ENCODE measurements around the gene CMSS1. TPM values are rescaled to one million over a fixed set of nuclear protein-coding genes. Genes with fewer than 3 reads are reported as not detected.
A peak's percentile ranks its signal among the peaks of the same experiment; 100 is the strongest.

CMSS1 gene
- total RNA-seq, 2 donors from 2014 or later, result 88.5 to 101 TPM

DNA sequence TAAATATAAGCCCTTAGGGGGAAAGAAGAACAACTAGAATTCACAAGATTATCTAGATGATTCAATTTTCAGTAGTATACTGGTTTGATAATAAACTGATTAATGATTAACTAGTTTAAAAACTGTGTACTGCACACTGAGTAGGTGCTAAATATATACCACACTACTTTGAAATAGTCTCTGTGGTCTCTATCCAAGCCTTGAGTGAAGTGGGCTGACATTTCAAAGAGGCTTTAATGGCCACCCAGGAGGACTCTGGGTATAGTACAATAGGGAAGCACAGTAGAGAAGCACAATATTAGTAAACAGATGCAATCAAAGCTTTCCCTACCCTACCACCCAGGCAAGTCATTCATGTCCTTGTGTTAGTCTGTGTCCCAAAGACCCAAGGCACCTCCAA is 249.9 kb downstream of the CMSS1 start:
- H3K4me1 Mint-ChIP-seq (ENCODE audit: low read depth), result peaks cover 27% of the 10 kb centered on the region
- DNase-seq (no peak), ATAC-seq (replicated peaks in 1 of 2) (no peak)
- H3K27me3 Mint-ChIP-seq (ENCODE audit: low read depth), result no peaks in the 10 kb centered on the region
- H3K9me3 Mint-ChIP-seq, result no peaks in the 10 kb centered on the region
- H3K27ac Mint-ChIP-seq, result no peak overlapping the region
- no peak overlapping the region for H3K4me3 Mint-ChIP-seq
- no peaks in the 10 kb centered on the region for H3K36me3 Mint-ChIP-seq (ENCODE audit: insufficient read depth in 2 of 2)

DNA sequence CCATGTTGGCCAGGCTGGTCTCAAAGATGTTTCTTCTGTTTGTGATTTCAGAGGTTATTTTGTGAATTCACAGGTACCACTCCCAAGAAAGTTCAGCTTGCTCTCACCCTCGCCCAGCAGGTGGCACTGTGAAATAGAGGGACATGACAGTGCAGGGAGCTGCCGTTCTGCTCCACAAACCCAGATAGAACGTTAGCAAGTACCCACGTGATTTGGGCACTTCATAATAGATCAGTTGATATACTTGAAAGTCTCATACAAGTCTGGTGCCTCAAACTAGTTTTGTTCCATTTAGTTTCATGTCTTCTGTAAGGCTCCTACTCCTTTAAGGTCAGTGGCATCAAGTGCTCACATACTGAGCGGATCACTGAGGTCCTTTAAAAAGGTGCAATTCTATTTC is 251.2 kb downstream of the CMSS1 start:
- peak; percentile 92 for ATAC-seq (replicated peaks in 1 of 2)
- no peak overlapping the region for H3K4me3 Mint-ChIP-seq

DNA sequence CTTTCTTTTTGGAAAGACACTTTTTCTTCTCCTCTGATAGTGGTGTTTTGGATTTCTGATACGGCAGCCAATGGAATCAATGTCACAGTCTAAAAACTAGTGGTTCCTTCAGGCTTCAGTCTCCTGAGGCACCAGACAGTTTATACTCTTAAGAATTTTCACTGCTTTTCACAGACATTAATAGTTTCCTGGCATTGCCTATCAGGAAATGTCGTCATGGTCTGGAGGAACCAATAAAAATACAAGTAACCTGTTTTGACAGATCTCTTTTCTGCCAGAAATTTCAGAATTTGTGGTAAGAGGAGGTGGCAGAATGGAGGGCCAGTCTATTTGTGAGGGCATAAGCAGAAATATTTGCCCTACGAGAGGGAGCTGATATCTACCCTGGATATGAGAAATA is 251.8 kb downstream of the CMSS1 start:
- Mint-ChIP-seq H3K27me3 (ENCODE audit: low read depth) (no peaks in the 10 kb centered on the region), H3K9me3 (no peaks in the 10 kb centered on the region), H3K27ac (no peak overlapping the region), H3K4me1 (ENCODE audit: low read depth) (peaks cover 45% of the 10 kb centered on the region), H3K36me3 (ENCODE audit: insufficient read depth in 2 of 2) (no peaks in the 10 kb centered on the region), H3K4me3 (no peak overlapping the region)
- ATAC-seq (replicated peaks in 1 of 2), result no peak
- DNase-seq, result no peak

More for the DNA sequence above, 251.2 kb downstream of the CMSS1 start:
- no peaks in the 10 kb centered on the region for H3K27me3 Mint-ChIP-seq (ENCODE audit: low read depth)
- peaks cover 39% of the 10 kb centered on the region for H3K4me1 Mint-ChIP-seq (ENCODE audit: low read depth)
- no peak overlapping the region for H3K27ac Mint-ChIP-seq
- peak; percentile 82 for DNase-seq
- no peaks in the 10 kb centered on the region for H3K36me3 Mint-ChIP-seq (ENCODE audit: insufficient read depth in 2 of 2)
- no peaks in the 10 kb centered on the region for H3K9me3 Mint-ChIP-seq

DNA sequence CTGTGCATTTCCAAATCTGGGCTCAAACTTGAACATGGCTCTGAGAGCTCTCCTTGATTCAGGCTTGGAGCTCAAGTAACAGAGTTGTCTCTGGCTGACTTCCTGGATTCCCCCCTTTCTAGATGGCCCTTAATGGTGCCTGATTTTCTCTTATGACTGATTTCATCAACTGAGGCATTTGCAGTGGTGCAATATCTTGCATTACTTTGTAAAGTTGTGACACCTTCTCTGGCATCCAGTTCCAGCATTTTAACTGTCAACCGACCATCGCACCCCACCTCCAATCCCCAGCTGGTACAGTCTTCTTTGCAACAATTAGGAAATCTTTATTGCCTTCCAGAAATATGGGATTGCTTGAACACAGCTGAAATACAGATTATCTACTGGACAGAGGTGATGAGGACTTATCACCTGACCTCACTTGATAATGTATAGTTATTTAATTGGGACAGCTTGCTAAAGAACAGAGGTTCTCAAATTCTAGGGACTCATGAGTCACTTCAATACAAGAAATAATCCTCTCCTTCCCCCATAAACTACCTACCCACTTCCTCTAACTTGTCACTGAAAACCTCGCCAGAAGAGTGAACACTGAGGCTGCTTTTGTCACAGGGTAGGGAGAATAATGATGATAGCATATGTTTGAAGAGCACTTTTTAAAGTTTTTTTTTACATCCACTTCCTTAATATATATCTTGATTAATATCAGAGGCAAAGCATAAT is 254.8 kb downstream of the CMSS1 start:
- Mint-ChIP-seq H3K27me3 (ENCODE audit: low read depth) (no peaks in the 10 kb centered on the region), H3K4me1 (ENCODE audit: low read depth) (peaks cover 61% of the 10 kb centered on the region), H3K4me3 (peak overlapping the region; percentile 48 to 56), H3K36me3 (ENCODE audit: insufficient read depth in 2 of 2) (no peaks in the 10 kb centered on the region), H3K27ac (peak overlapping the region; percentile 62), H3K9me3 (no peaks in the 10 kb centered on the region)
- DNase-seq (no peak), ATAC-seq (replicated peaks in 1 of 2) (peak; percentile 65 to 74)

DNA sequence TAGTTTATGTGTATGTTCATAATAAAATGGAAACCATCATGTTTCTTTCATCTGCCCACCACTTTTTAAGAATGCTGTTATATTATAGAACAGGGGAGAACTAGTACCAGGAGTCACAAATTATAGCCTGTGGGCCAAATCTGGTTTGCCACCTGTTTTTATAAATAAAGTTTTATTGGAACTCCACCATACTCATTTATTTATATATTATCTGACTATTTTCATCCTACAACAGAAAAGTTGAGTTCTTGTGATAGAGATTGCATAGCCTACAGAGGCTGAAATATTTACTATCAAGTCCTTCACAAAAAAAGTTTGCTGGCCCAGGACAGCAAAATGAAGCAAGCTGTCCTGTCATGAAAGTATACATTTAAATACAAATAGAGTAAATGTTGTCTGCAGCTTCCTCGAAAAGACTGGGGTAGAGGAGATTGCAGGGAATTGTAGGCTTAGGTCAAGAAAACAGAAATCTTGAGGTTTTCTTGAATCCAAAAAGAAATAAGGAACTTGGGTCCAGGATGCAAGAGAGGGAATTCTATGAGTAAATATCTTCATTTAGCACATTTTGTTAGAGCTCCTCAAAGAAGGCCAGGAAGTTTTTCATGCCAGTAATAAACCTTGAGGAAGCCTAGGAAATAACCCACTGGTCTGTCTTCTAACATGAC is 255.5 kb downstream of the CMSS1 start:
- Mint-ChIP-seq H3K27me3 (ENCODE audit: low read depth) (no peaks in the 10 kb centered on the region), H3K4me3 (peak overlapping the region; percentile 56 to 83), H3K4me1 (ENCODE audit: low read depth) (peaks cover 61% of the 10 kb centered on the region), H3K9me3 (no peaks in the 10 kb centered on the region), H3K27ac (peak overlapping the region; percentile 62), H3K36me3 (ENCODE audit: insufficient read depth in 2 of 2) (no peaks in the 10 kb centered on the region)
- DNase-seq, result no peak
- no peak for ATAC-seq (replicated peaks in 1 of 2)

DNA sequence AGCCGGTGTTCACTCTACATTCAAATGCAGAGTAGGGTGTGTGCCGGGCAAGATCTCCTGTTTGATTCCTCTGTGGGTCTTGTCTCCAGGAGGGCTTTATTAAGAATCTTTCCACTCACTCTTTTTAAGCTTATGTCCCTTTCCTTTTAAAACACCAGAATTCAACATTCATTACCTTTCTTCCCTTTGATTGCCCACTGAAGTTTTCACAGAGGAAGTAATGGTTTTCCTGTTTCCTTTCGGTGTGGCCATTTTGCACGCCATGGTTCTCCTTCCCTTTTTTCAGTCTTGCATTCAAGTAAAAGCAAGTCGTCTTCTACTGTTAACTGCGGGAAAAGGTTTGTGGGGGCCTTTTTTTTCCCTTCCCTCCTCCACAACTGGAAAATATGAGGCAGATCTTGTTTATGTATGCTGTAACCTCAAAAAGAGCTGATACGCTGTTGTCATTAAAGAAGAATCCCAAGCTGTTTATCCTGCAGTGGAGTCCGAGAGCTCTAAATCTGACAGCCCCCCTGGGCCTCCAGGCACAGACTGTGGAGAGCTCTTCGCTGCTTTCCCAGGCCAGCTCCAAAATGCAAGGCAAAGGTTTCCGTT is 256.1 kb downstream of the CMSS1 start:
- no peaks in the 10 kb centered on the region for H3K27me3 Mint-ChIP-seq (ENCODE audit: low read depth)
- peak overlapping the region; percentile 72 for H3K27ac Mint-ChIP-seq
- ATAC-seq (replicated peaks in 1 of 2) (no peak), DNase-seq (no peak)
- H3K9me3 Mint-ChIP-seq, result no peaks in the 10 kb centered on the region
- no peaks in the 10 kb centered on the region for H3K36me3 Mint-ChIP-seq (ENCODE audit: insufficient read depth in 2 of 2)
- peaks cover 59% of the 10 kb centered on the region for H3K4me1 Mint-ChIP-seq (ENCODE audit: low read depth)
- peak overlapping the region; percentile 56 to 83 for H3K4me3 Mint-ChIP-seq

DNA sequence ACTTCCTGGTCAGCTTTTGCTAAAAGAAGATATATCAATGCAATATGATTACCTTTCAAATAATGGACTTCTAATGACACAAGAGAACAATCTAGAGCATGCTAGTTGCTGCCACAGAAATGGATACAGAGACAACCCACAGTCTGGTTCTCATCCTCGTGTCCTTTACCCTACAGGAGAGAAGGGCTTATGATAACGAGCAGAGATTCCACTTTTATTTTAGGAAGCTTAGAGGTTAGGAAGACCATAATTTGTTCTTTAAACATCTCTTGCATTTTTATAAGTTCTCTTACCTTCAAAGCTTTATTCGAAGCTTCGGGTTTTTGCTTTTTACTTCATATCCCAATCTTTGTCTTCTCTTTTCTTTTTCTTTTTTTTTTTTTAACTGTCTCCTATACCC is 257.5 kb downstream of the CMSS1 start:
- H3K36me3 Mint-ChIP-seq (ENCODE audit: insufficient read depth in 2 of 2), result no peaks in the 10 kb centered on the region
- H3K9me3 Mint-ChIP-seq, result no peaks in the 10 kb centered on the region
- H3K27ac Mint-ChIP-seq, result peak overlapping the region; percentile 80
- DNase-seq, result no peak
- H3K4me1 Mint-ChIP-seq (ENCODE audit: low read depth), result peaks cover 48% of the 10 kb centered on the region
- H3K27me3 Mint-ChIP-seq (ENCODE audit: low read depth), result no peaks in the 10 kb centered on the region
- ATAC-seq (replicated peaks in 1 of 2), result no peak
- H3K4me3 Mint-ChIP-seq, result peak overlapping the region in 1 of 2 donors; percentile 18

DNA sequence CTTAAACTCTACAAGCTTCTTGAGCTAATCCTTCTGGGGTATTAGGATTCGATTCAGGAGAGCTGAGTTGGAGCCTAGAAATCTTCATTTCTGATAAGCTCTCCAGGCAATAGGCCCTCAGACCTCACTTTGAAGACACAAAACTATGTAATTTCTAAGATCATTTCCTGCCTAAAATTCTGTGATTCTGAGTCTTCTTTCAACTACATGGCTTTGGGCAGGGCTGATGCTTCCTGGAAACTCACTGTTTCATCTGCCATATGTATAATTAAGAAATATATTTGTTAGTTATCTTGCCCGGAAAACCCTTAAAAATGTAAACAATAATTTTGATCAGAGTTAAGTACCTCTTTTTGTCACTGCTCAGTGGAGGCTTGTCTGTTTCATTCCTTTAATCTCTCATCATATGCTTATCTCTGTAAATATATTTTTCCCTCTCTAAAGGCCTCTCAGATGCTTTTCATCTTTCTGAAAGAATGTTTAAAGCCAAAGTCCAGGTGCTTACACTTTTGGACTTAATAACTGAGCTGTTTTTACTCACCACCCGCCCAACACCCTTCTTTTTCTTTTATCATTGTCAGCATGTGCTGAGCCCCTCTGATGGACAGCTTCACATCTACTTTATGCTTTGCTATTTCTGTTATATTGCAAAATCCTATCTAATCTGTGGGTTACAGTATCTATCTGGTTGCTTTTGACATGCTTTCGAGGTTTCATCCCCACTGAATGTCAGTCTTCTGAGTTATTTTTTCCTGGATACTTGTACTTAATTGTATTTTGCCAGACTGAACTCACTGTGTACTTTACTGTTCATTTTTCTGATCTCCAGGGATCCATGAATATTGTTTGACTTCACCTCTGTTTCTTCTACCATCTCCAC is 258.4 kb downstream of the CMSS1 start:
- H3K27ac Mint-ChIP-seq, result peak overlapping the region; percentile 80
- no peaks in the 10 kb centered on the region for H3K27me3 Mint-ChIP-seq (ENCODE audit: low read depth)
- H3K36me3 Mint-ChIP-seq (ENCODE audit: insufficient read depth in 2 of 2), result no peaks in the 10 kb centered on the region
- no peaks in the 10 kb centered on the region for H3K9me3 Mint-ChIP-seq
- ATAC-seq (replicated peaks in 1 of 2), result no peak
- H3K4me1 Mint-ChIP-seq (ENCODE audit: low read depth), result peaks cover 47% of the 10 kb centered on the region
- H3K4me3 Mint-ChIP-seq, result peak overlapping the region in 1 of 2 donors; percentile 22
- no peak for DNase-seq

DNA sequence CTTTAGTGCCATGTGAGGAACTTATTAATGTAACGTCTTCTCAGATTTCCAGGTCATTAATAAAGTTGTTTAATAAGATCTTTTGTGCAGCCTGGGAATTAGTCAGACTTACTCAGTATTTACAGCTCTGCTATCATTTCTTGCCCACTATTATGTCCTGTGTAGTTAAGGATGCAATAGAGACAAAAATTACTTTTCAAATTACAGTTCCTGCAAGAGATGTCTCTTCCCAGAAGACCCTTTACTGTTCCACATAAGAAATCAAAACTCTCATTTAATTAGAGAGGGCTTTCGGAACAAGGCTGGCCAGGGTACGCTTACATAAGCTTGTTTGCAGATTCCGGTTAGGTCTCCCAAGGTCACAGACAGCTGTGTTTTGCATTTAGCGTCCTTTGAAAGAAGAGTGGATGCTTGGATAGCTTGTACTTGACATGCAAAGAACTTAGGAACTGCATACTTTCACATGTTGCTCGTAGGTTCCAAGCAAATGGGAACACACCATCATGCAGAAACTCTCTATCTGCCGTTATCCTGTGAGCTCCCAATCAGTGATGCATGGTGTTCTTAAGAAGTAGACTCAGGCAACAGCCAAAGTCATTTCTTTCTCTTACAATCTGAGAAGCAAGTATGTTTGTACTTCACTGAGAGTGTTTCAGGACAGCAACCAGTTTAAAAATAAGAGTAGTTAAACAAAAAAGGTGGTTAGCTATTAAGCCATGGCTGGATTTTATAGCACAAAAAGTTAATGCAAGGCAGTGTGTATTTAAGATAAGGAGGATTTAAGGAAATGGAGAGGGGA is 259.3 kb downstream of the CMSS1 start:
- peaks cover 39% of the 10 kb centered on the region for H3K4me1 Mint-ChIP-seq (ENCODE audit: low read depth)
- no peaks in the 10 kb centered on the region for H3K9me3 Mint-ChIP-seq
- ATAC-seq (replicated peaks in 1 of 2) (no peak), DNase-seq (no peak)
- peaks cover 0 to under 1% of the 10 kb centered on the region in 2 donors for H3K36me3 Mint-ChIP-seq (ENCODE audit: insufficient read depth in 2 of 2)
- no peak overlapping the region for H3K4me3 Mint-ChIP-seq
- H3K27ac Mint-ChIP-seq, result peak overlapping the region; percentile 78
- H3K27me3 Mint-ChIP-seq (ENCODE audit: low read depth), result no peaks in the 10 kb centered on the region

DNA sequence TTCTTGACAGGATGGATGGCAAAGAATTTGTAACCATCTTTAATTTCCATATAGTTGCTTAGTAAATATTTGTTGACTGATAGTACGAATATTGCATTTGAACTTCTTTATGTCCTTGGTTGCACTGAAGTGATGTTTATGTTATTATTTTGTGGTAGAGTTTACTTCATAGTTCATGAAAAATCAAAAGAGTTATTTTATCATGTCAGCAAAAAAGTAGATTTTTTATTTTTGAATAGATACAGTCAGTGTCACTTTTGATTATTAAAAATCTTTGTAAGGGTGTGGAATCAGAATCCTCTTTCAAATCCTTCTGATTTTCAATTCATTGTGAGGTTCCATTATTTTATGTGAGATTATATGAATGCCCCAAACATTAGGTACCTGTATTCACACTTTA is 261.7 kb downstream of the CMSS1 start:
- Mint-ChIP-seq H3K9me3 (no peaks in the 10 kb centered on the region), H3K27me3 (ENCODE audit: low read depth) (no peaks in the 10 kb centered on the region), H3K36me3 (ENCODE audit: insufficient read depth in 2 of 2) (peaks cover 0 to 1% of the 10 kb centered on the region in 2 donors), H3K4me3 (no peak overlapping the region), H3K27ac (no peak overlapping the region), H3K4me1 (ENCODE audit: low read depth) (peaks cover 17% of the 10 kb centered on the region)
- no peak for ATAC-seq (replicated peaks in 1 of 2)
- no peak for DNase-seq

DNA sequence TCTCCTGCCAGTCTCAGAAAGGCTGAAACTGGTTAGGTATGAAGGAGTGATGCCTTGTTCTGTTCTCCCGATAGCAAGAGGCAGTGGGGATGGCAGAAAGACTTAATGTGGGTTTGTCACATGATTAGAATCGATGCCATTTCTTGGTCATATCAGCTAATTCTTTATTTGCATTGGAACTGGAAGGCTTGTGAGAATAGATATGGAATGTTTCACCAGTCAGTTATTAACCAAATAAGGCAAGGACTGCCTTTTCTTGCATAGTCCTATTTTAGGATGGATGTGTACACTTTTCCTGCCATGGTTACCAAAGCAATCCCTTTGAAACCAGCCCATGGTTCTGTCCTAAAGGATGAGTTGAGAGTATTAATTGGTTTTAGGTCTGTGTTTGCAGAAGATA is 262.9 kb downstream of the CMSS1 start:
- H3K4me3 Mint-ChIP-seq, result no peak overlapping the region
- no peaks in the 10 kb centered on the region for H3K9me3 Mint-ChIP-seq
- no peak overlapping the region for H3K27ac Mint-ChIP-seq
- DNase-seq (no peak), ATAC-seq (replicated peaks in 1 of 2) (no peak)
- peaks cover 0 to 1% of the 10 kb centered on the region in 2 donors for H3K36me3 Mint-ChIP-seq (ENCODE audit: insufficient read depth in 2 of 2)
- H3K27me3 Mint-ChIP-seq (ENCODE audit: low read depth), result no peaks in the 10 kb centered on the region
- peaks cover 10% of the 10 kb centered on the region for H3K4me1 Mint-ChIP-seq (ENCODE audit: low read depth)

DNA sequence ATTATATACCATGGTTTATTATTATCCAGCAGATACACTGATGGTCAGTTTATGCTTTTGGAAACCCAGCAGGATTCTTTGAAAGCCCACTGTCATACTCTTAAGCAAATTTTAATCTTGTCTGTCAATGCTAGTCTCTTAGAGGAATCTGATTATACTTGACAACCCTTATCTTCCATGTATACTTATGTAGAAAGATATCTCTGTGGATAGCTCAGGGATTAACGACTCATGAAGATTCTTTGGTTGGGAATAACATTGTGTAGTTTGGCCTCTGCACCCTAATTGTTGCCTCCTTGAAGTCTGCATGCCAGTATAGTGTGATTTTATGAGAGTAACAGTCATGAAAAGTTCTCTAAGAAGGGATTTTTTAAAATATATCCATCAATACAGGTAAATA is 263.6 kb downstream of the CMSS1 start:
- peaks cover 2% of the 10 kb centered on the region for H3K4me1 Mint-ChIP-seq (ENCODE audit: low read depth)
- H3K27me3 Mint-ChIP-seq (ENCODE audit: low read depth), result no peaks in the 10 kb centered on the region
- ATAC-seq (replicated peaks in 1 of 2) (no peak), DNase-seq (no peak)
- peaks cover 0 to 1% of the 10 kb centered on the region in 2 donors for H3K36me3 Mint-ChIP-seq (ENCODE audit: insufficient read depth in 2 of 2)
- no peaks in the 10 kb centered on the region for H3K9me3 Mint-ChIP-seq
- H3K4me3 Mint-ChIP-seq, result no peak overlapping the region
- H3K27ac Mint-ChIP-seq, result no peak overlapping the region
